ENCODE results near the gene HECW1. TPM values are rescaled to one million over a fixed set of nuclear protein-coding genes. Genes with fewer than 3 reads are reported as not detected.
"Not testable (repeated sequence)": the region's sequence is repeated elsewhere in the genome, so short reads cannot be mapped to it uniquely, and the experiment has no call there.

The HECW1 gene
- total RNA-seq, 1 donor from 2014 or later, result 1.6 TPM

DNA sequence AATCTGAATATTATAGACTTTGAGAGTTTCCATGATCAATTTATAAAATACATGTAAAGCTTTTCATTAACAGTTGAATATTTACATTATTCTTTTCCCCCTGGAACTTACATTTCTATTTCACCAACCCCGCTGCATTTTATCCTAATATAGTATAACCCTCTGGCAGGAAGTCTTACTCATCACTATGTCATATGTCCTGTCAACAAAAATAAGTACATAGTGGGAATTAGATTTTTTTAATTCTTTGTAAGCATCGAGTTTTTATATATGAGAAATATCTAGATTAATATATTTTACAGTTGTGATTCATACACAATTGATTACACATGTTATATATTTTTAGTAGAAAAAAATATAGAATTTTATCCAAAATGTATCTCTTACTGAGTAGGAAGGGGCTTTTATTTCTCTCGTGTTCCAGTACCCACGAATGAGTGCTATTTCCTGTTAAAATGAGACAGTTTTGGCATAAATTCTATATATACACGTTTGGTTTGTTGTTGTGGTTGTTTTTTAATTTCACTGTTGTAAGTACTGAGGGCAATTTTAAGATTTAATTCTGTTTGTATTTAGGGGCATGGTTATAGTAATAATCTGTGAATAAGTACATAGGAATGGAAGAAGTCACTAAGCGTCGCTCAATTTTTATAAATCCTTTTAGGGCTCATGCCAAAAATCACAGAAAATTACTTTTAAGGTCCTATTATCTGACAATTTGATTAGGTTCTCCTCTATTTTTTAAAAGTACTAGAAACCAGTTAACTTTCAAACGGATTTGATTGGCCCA lies 87.1 kb downstream of the HECW1 start:
- no peaks in the 10 kb centered on the region for H3K4me1 ChIP-seq
- H3K36me3 ChIP-seq, result no peaks in the 10 kb centered on the region
- H3K27ac ChIP-seq, result no peak overlapping the region
- no peaks in the 10 kb centered on the region for H3K9me3 ChIP-seq
- intact Hi-C loops (cut with DNase I), result no loop called here
- H3K4me3 ChIP-seq, result no peak overlapping the region
- TF ChIP-seq, protein P1, sequence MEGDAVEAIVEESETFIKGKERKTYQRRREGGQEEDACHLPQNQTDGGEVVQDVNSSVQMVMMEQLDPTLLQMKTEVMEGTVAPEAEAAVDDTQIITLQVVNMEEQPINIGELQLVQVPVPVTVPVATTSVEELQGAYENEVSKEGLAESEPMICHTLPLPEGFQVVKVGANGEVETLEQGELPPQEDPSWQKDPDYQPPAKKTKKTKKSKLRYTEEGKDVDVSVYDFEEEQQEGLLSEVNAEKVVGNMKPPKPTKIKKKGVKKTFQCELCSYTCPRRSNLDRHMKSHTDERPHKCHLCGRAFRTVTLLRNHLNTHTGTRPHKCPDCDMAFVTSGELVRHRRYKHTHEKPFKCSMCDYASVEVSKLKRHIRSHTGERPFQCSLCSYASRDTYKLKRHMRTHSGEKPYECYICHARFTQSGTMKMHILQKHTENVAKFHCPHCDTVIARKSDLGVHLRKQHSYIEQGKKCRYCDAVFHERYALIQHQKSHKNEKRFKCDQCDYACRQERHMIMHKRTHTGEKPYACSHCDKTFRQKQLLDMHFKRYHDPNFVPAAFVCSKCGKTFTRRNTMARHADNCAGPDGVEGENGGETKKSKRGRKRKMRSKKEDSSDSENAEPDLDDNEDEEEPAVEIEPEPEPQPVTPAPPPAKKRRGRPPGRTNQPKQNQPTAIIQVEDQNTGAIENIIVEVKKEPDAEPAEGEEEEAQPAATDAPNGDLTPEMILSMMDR (IDR thresholded peaks at IDR 0.05), result no peak
- no peaks in the 10 kb centered on the region for H3K27me3 ChIP-seq
- ATAC-seq, result no peak
- no peak for DNase-seq

DNA sequence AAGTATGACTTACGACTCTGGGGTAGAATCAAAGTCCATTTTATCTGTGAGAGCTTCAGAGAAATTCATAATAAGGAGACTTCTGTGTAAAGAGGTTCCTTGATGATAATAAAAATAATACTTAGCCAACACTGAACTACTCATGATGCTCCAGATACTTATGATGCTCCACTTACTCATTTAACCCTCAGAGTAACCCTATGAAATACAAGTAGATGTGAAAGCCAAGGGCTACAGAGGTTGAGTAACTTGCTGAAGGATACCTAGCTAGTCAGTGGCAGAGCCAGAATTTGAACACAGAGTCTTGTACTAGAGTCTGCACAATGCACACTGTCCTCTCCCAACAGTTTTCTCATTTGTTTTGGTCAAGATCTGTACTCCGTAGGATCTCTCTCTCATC lies 89.5 kb downstream of the HECW1 start:
- Histone ChIP-seq H3K9me3 (no peaks in the 10 kb centered on the region), H3K27me3 (no peaks in the 10 kb centered on the region), H3K27ac (no peak overlapping the region), H3K4me3 (no peak overlapping the region), H3K36me3 (no peaks in the 10 kb centered on the region), H3K4me1 (no peaks in the 10 kb centered on the region)
- TF ChIP-seq, protein P1 (IDR thresholded peaks at IDR 0.05), result no peak
- ATAC-seq, result no peak
- DNase-seq, result no peak
- intact Hi-C loops (cut with DNase I), result no loop called here

DNA sequence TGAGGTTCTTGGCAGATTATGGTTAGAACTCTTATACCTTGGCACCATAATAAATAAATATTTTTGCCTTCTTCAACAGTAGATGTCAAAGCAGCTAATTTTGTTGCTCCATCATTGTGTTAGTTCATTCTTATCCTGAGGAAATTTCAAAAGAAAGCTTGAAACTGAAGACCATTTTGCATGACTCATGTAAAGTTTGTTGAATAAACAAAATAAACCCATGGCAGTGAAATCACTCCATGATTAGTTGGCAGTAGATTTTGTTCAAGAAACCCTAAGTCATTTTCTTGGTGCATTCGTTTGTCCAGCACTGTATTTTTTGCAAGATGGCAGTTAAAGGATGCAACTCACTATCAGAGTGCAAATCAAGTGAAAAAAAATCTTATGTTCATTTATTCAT lies 91.6 kb downstream of the HECW1 start:
- H3K36me3 ChIP-seq, result no peaks in the 10 kb centered on the region

DNA sequence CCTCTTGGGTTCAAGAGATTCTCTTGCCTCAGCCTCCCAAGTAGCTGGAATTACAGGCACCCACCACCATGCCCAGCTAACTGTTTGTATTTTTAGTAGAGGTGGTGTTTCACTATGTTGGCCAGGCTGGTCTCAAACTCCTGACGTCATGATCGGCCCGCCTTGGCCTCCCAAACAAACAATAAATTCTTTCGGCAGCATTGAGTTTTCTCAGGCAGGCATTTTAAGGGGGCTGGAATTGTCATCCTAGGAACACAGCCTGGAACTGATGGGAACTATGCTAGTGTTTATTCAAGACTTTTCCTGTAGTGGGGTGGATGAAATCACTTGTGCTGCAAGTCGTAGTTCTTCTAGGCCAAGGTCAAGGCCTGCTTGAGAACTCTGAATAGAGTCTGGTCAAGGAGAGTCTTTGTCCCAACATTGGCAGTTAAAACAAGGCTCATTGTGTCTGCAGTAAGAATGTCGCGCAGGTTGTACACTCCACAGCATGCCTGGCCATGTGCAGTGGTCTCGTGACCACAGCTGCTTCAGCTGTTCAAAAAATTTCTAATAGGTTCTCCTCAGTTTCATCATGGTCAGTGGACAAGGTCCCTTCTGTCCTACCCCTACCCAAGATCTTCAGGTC lies 92.8 kb downstream of the HECW1 start:
- Histone ChIP-seq H3K9me3 (no peaks in the 10 kb centered on the region), H3K4me1 (no peaks in the 10 kb centered on the region), H3K27me3 (no peaks in the 10 kb centered on the region), H3K36me3 (no peaks in the 10 kb centered on the region), H3K27ac (no peak overlapping the region), H3K4me3 (no peak overlapping the region)
- DNase-seq (no peak), ATAC-seq (no peak)
- intact Hi-C loops (cut with DNase I), result no loop called here
- TF ChIP-seq, protein P1 (IDR thresholded peaks at IDR 0.05), result no peak

More for the DNA sequence above, 91.6 kb downstream of the HECW1 start:
- H3K27me3 ChIP-seq, result no peaks in the 10 kb centered on the region
- no peak for DNase-seq
- H3K9me3 ChIP-seq, result no peaks in the 10 kb centered on the region
- H3K4me3 ChIP-seq, result no peak overlapping the region
- intact Hi-C loops (cut with DNase I), result no loop called here
- no peaks in the 10 kb centered on the region for H3K4me1 ChIP-seq
- no peak for ATAC-seq
- H3K27ac ChIP-seq, result no peak overlapping the region
- TF ChIP-seq, protein P1 (IDR thresholded peaks at IDR 0.05), result no peak

DNA sequence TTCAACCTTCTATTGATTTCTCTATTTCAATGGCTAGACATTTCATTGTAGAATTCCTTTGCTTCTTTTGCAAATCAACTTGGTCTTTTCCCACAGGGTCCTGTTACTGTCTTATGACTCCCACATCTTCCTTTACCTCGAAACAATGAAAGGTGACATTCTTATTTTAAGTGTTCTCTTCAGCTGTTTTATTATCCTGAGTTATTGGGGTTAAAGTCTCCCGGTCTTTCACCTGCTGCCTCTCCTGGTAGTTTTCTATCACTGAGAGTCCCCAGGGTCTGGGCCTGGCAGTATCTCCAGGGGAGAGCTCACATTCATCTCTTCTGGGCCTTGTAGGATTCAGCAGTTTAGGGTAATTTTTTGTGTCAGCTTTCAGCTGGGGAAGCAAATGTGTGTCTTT lies 95.8 kb downstream of the HECW1 start:
- DNase-seq, result no peak
- TF ChIP-seq, protein P1 (IDR thresholded peaks at IDR 0.05), result no peak

DNA sequence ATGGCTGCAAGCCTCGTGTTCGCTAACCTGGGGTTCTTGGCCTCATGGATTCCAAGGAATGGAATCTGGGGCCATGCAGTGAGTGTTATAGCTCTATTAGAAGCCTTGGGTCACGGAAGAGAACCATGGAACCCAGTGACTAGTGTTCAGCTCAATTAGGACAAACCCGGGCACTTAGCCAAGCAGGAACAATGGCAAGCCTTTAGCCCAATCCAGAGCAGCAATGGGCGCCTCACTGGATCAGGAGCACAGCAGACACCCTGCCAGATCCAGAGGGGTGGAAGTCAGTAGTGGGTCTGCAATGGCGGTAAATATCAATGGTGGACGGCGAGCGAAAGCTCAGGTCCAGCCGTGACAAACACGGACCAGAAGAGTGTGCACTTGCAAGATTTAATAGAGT lies 98.1 kb downstream of the HECW1 start:
- H3K27me3 ChIP-seq; H3K36me3 ChIP-seq; H3K4me3 ChIP-seq; H3K9me3 ChIP-seq; intact Hi-C loops (cut with DNase I); DNase-seq; ATAC-seq; H3K4me1 ChIP-seq; H3K27ac ChIP-seq: not testable (repeated sequence)

More for the DNA sequence above, 95.8 kb downstream of the HECW1 start:
- no peak for ATAC-seq
- no peak overlapping the region for H3K4me3 ChIP-seq
- no peaks in the 10 kb centered on the region for H3K36me3 ChIP-seq
- no peak overlapping the region for H3K27ac ChIP-seq
- no peaks in the 10 kb centered on the region for H3K4me1 ChIP-seq
- intact Hi-C loops (cut with DNase I), result no loop called here
- H3K9me3 ChIP-seq, result no peaks in the 10 kb centered on the region
- H3K27me3 ChIP-seq, result no peaks in the 10 kb centered on the region
